GM12878 (cell line): ENCODE results near the gene EXOC3L1. TPM values are rescaled to one million over a fixed set of nuclear protein-coding genes. Genes with fewer than 3 reads are reported as not detected.

Experiments
- ATAC-seq: fragments of 200-7000 bp; cut with Tn5 transposase; 3 replicates; pipeline ENCODE4 v1.9.1; 2020; ENCODE audit warnings: mild to moderate bottlenecking, moderate library complexity
- BruUV-seq: library from RNA; stranded (reverse); fragments of 400-500 nt; replicated peaks from 2 replicates; lab custom pipeline; 2021; lab: Mats Ljungman, UMichigan
- CTCF ChIA-PET: fragments of 300-600 bp; sonication (Branson Sonifier 250); formaldehyde crosslinking; extraction: SDS; loops from one replicate; lab custom pipeline; 2021; ENCODE audit warnings: inconsistent platforms; lab: Yijun Ruan, JAX
- POLR2A ChIA-PET: fragments of 350-600 bp; formaldehyde crosslinking; extraction: SDS; loops from one replicate; lab custom pipeline; 2021; ENCODE audit warnings: inconsistent platforms; lab: Charles Lee
- RAD21 ChIA-PET: fragments of 300-600 bp; sonication (Branson Sonifier 250); formaldehyde crosslinking; loops from one replicate; lab custom pipeline; 2023; ENCODE audit warnings: antibody characterized with exemption; ENCODE audit not compliant: unreplicated experiment; lab: Charles Lee
- SMC1A ChIA-PET: fragments of 300-600 bp; sonication (Branson Sonifier 250); formaldehyde crosslinking; loops from one replicate; lab custom pipeline; 2023; ENCODE audit not compliant: unreplicated experiment, uncharacterized antibody; lab: Charles Lee
- DNase-seq: peaks from one replicate; pipeline ENCODE4 v3.0.0-alpha.2; 2011; ENCODE audit warnings: low read depth, low spot score
- FAIRE-seq: peaks from 3 replicates; lab custom pipeline; 2011; peaks lifted over from hg19 to GRCh38; lab: Jason Lieb, UNC
- H2AFZ ChIP-seq: 2 replicates; pipeline ENCODE4 v1.6.0; 2011; ENCODE audit warnings: low read depth, low read length, control low read depth; ENCODE audit not compliant: control insufficient read depth
- H3K27ac ChIP-seq: 2 replicates; pipeline ENCODE4 v1.5.1; 2011; ENCODE audit warnings: control low read depth; ENCODE audit not compliant: control insufficient read depth, insufficient read depth
- H3K27me3 ChIP-seq, 2 experiments: replicated peaks in 1 of 2; 2 replicates each; pipeline versions ENCODE4 v1.6.0 to v1.6.1; 2011; ENCODE audit warnings: low read length in 1 of 2; ENCODE audit not compliant: control insufficient read depth in 2 of 2, insufficient read depth in 2 of 2
- H3K36me3 ChIP-seq, 2 experiments: 2 replicates each; pipeline ENCODE4 v1.5.1; 2011; ENCODE audit warnings: low read length in 1 of 2; ENCODE audit not compliant: control insufficient read depth in 2 of 2, insufficient read depth in 2 of 2
- H3K4me1 ChIP-seq: 2 replicates; pipeline ENCODE4 v1.6.1; 2011; ENCODE audit warnings: mild to moderate bottlenecking, low read length, moderate library complexity, mixed read lengths; ENCODE audit not compliant: control insufficient read depth, insufficient read depth
- H3K4me2 ChIP-seq: 2 replicates; pipeline ENCODE4 v1.6.0; 2011; ENCODE audit warnings: control low read depth; ENCODE audit not compliant: control insufficient read depth, insufficient read depth
- H3K4me3 ChIP-seq: fragments of 200-600 bp; sonication (generic); 2 replicates; pipeline ENCODE4 v1.5.1; 2016
- H3K79me2 ChIP-seq: 2 replicates; pipeline ENCODE4 v1.6.0; 2011; ENCODE audit warnings: low read length; ENCODE audit not compliant: control insufficient read depth, insufficient read depth
- H3K9ac ChIP-seq: 2 replicates; pipeline ENCODE4 v1.8.0; 2011; ENCODE audit warnings: low read length, control low read depth, mixed read lengths; ENCODE audit not compliant: control insufficient read depth, insufficient read depth
- H3K9me3 ChIP-seq: replicated peaks from 3 replicates; pipeline ENCODE4 v1.5.1; 2011; ENCODE audit warnings: mild to moderate bottlenecking, low read length; ENCODE audit not compliant: control insufficient read depth, insufficient read depth
- H4K20me1 ChIP-seq: 2 replicates; pipeline ENCODE4 v1.6.0; 2011; ENCODE audit not compliant: control insufficient read depth, insufficient read depth
- BCL3 ChIP-seq: IDR thresholded peaks from 2 replicates; pipeline ENCODE4 v1.6.1; 2011; ENCODE audit warnings: borderline replicate concordance, low read depth, mild to moderate bottlenecking, moderate library complexity, low read length; ENCODE audit not compliant: insufficient read depth, poor library complexity, severe bottlenecking
- PAX5 ChIP-seq: IDR thresholded peaks from 2 replicates; pipeline ENCODE4 v1.6.1; 2011; ENCODE audit warnings: low read depth, low read length, borderline replicate concordance
- RAD21 ChIP-seq: IDR thresholded peaks from 2 replicates; pipeline ENCODE4 v1.6.1; 2011; ENCODE audit warnings: mild to moderate bottlenecking, low read depth, low read length, moderate library complexity; ENCODE audit not compliant: insufficient read depth
- SIN3A ChIP-seq: IDR thresholded peaks from 2 replicates; pipeline ENCODE4 v1.6.1; 2012; ENCODE audit warnings: low read depth, low read length, improper control_type of control experiment
- USF1 ChIP-seq: IDR thresholded peaks from 2 replicates; pipeline ENCODE4 v1.6.1; 2011; ENCODE audit warnings: borderline replicate concordance, low read depth, mild to moderate bottlenecking, moderate library complexity, mixed read lengths, low read length; ENCODE audit not compliant: insufficient read depth; ENCODE audit errors: extremely low read length
- YY1 ChIP-seq: IDR thresholded peaks from 2 replicates; pipeline ENCODE4 v1.6.1; 2011; ENCODE audit warnings: low read depth, mild to moderate bottlenecking, low read length
- ZNF622 ChIP-seq: fragments of 450-650 bp; IDR thresholded peaks from 2 replicates; pipeline ENCODE4 v1.6.1; 2017; ENCODE audit warnings: mild to moderate bottlenecking, inconsistent platforms
- WGBS: methylation state at CpG from one replicate; pipeline ENCODE4 v1.1.6; 2016; ENCODE audit warnings: low lambda C conversion rate; ENCODE audit not compliant: insufficient replicate concordance, insufficient coverage; ENCODE audit errors: missing lambda C conversion rate; 5-methylcytosine and 5-hydroxymethylcytosine counted together
- in situ Hi-C: fragments of 300-500 bp; cut with MboI; formaldehyde crosslinking; loops from 9 replicates; pipeline ENCODE4 v1.14.3; 2018; ENCODE audit warnings: mixed read lengths
- intact Hi-C: fragments of 100-400 bp; cut with micrococcal nuclease; formaldehyde crosslinking; loops from one replicate; pipeline ENCODE4 v1.14.2; 2022; ENCODE audit not compliant: unreplicated experiment
- polyA plus RNA-seq, 11 experiments: library from polyadenylated mRNA; depleted of rRNA in 4 of 11; unstranded in 6 of 11; stranded (reverse) in 5 of 11; fragments of >200 nt; fragmentation: Nextera tagmentation in 4 of 11; fragmentation: Illumina TruSeq in 1 of 11; extraction: Ambion mirVana in 4 of 11; extraction: Trizol in 1 of 11; gene quantifications; 1 replicate in 1 of 11; 2 replicates in 10 of 11; pipeline versions ENCODE4 v1.2.1 to v1.2.3, GENCODE V29; 2011 to 2016; ENCODE audit warnings: inconsistent platforms in 2 of 11, missing spikeins in 2 of 11, low read depth in 1 of 11
- total RNA-seq, 4 experiments: library from RNA; depleted of rRNA in 3 of 4; stranded (reverse); fragments of >200 nt in 3 of 4; fragmentation: Illumina TruSeq in 1 of 4; extraction: Trizol in 1 of 4; gene quantifications; 2 replicates each; pipeline versions ENCODE4 v1.2.1 to v1.2.3, GENCODE V29; 2013 to 2021

The EXOC3L1 gene
- total and polyA plus RNA-seq, 10 of the 15 experiments (the other 5 are each of a cell fraction or from before 2014, with no cell fraction given): 0.07 to 0.42 TPM; not detected in 8

- TF ChIP-seq YY1: no peak
- no peak for TF ChIP-seq BCL3
- 0 out of 2 replicates have a peak, but pooled peaks have one; percentile 2 for TF ChIP-seq SIN3A
- TF ChIP-seq RAD21: no peak
- TF ChIP-seq ZNF622: no peak
- TF ChIP-seq, all 136 proteins: peak for 5
Measured at GRCh38 chr16:67183284-67183626, 6.7 kb downstream of the EXOC3L1 start (continued).

- Histone ChIP-seq H3K27me3 (peaks cover 0 to 3% of the 10 kb centered on the region in 2 experiments; a peak in 2 of 4 replicates), H3K36me3 (no peaks in the 10 kb centered on the region), H3K9me3 (no peaks in the 10 kb centered on the region), H3K79me2 (peaks cover 5% of the 10 kb centered on the region), H2AFZ (no peak overlapping the region), H4K20me1 (no peaks in the 10 kb centered on the region; the same call in 1 of the 2 replicates), H3K27ac (no peak overlapping the region), H3K9ac (no peak overlapping the region), H3K4me2 (peak overlapping the region; percentile 84), H3K4me1 (peaks cover 13% of the 10 kb centered on the region), H3K4me3 (peak overlapping the region; percentile 76)
- DNase-seq: no peak
- ChIA-PET POLR2A (interaction anchor here (0.6 to 1.6 kb wide), 8 partner anchors 8 to 151 kb away, joined by 3 to 5 read pairs (median 3); partner anchors contain the start of gene FHOD1), SMC1A (interaction anchor here (1.0 to 1.2 kb wide), 3 partner anchors 9 to 164 kb away, joined by 3 to 4 read pairs (median 4); partner anchors contain the start of gene B3GNT9), CTCF (interaction anchor here (1.0 to 3.2 kb wide), 7 partner anchors 12 to 223 kb away, joined by 3 to 28 read pairs (median 3); partner anchors contain the start of genes FBXL8, NOL3 and TRADD), RAD21 (interaction anchor here (0.7 to 2.0 kb wide), 6 partner anchors 21 to 164 kb away, joined by 3 to 6 read pairs (median 4); partner anchors contain the start of genes FBXL8 and TRADD)
- intact Hi-C loops (no loop called here), in situ Hi-C loops (no loop called here)
- 78% methylated on average over 2 of the region's 2 CpGs for WGBS
- TF ChIP-seq PAX5 (no peak), USF1 (no peak)
- FAIRE-seq: no peak
- no peak for ATAC-seq
- BruUV-seq: no TSS peak
Measured at GRCh38 chr16:67182288-67182687, 7.6 kb downstream of the EXOC3L1 start.
